Upper lobe of left lung (tissue), 4 donors: Measurements from ENCODE around the gene GID8.
A peak's percentile ranks its signal among the peaks of the same experiment; 100 is the strongest.

ENCODE experiments used
- CTCF ChIP-seq, 6 experiments: fragments of 450-650 bp in 4 of 6; fragments of 200-600 bp in 2 of 6; sonication (generic) in 2 of 6; IDR thresholded peaks; one replicate each; pipeline ENCODE4 v1.5.1; 2016 to 2019; ENCODE audit warnings: antibody characterized with exemption in 6 of 6
- EP300 ChIP-seq, 4 donors: sonication (generic); formaldehyde crosslinking; IDR thresholded peaks; one replicate each; pipeline ENCODE4 v1.5.1; 2017; ENCODE audit warnings: antibody characterized with exemption in 4 of 4, control low read depth in 2 of 4
- POLR2A ChIP-seq, 4 donors: fragments of 450-650 bp; IDR thresholded peaks; one replicate each; pipeline ENCODE4 v1.5.1; 2016 to 2017; ENCODE audit warnings: antibody characterized with exemption in 4 of 4, mild to moderate bottlenecking in 2 of 4
- POLR2AphosphoS5 ChIP-seq, 2 donors: sonication (generic); formaldehyde crosslinking; IDR thresholded peaks; one replicate each; pipeline ENCODE4 v1.5.1; 2017; ENCODE audit warnings: antibody characterized with exemption in 2 of 2

DNA sequence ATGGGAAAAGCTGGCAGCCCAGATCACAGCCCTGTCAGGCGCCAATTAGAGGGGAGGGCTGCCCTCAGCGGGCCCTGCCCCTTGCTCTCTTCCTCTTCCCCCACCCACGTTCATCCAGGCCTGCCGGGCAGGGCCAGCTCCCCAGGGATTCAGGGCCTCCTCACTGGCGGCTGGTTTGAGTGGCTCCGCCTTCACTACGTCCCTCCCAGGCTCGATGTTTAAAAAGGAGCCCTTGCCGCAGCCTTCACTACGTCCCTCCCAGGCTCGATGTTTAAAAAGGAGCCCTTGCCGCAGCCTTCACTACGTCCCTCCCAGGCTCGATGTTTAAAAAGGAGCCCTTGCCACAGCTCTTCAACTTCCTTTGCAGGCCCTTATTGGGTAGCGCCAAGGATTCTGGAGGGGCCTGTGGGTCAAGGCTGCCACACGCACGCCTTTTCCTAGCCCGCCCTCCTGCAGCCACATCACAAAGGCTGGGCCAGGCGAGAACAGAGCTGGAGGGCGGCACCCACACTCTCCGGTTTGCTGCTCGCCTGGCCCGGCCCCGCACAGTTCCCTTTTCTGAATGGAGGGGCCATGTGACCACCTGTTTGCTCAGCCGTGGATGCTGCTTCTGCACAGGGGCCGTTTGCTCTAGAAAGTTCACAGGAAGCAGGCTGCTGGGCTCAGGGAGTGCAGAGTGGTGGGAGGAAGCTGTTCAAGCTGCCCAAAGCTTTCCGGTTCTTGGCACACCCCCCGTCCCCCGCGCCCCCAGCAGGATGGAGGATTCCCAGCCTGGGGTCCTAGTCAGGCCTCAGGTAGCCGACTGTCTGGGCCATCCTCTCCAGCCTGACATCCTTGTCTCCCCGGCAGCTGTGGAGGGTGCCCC lies 16.1 kb downstream of the GID8 start:
- TF ChIP-seq CTCF (IDR thresholded peaks at IDR 0.05) (no peak), POLR2AphosphoS5 (IDR thresholded peaks at IDR 0.05) (peak in 1 of 2 donors; percentile 33), POLR2A (IDR thresholded peaks at IDR 0.05) (peak in 1 of 4 donors; percentile 36), EP300 (IDR thresholded peaks at IDR 0.05) (no peak)
